Fibroblast of villous mesenchyme (primary cell): ENCODE data around the gene PTPRK. TPM values are rescaled to one million over a fixed set of nuclear protein-coding genes. Genes with fewer than 3 reads are reported as not detected.
"Not testable (repeated sequence)": the region's sequence is repeated elsewhere in the genome, so short reads cannot be mapped to it uniquely, and the experiment has no call there.

Experiments
- DNase-seq: peaks from one replicate; pipeline ENCODE4 v3.0.0-alpha.2; 2010; ENCODE audit warnings: low read depth
- H3K4me3 ChIP-seq: 2 replicates; pipeline ENCODE4 v1.5.1; 2011; ENCODE audit warnings: low read depth, mild to moderate bottlenecking, low read length
- CTCF ChIP-seq: IDR thresholded peaks from 2 replicates; pipeline ENCODE4 v1.5.1; 2012; ENCODE audit warnings: low read depth, mild to moderate bottlenecking, low read length; ENCODE audit not compliant: insufficient read depth
- total RNA-seq: library from RNA; depleted of rRNA; stranded (reverse); fragments of >200 nt; gene quantifications from 2 replicates; pipeline ENCODE4 v1.2.3, GENCODE V29; 2012

PTPRK gene
- total RNA-seq, 1 donor = 70.0 TPM

GRCh38 chr6:128000363-128000762 is 520.0 kb downstream of the PTPRK start:
- TF ChIP-seq CTCF = no peak
- no peak overlapping the region for H3K4me3 ChIP-seq

GRCh38 chr6:127998985-127999384 is 521.4 kb downstream of the PTPRK start:
- H3K4me3 ChIP-seq = no peak overlapping the region
- TF ChIP-seq CTCF = no peak
- no peak for DNase-seq

More at GRCh38 chr6:128000363-128000762, 520.0 kb downstream of the PTPRK start:
- no peak for DNase-seq

DNA sequence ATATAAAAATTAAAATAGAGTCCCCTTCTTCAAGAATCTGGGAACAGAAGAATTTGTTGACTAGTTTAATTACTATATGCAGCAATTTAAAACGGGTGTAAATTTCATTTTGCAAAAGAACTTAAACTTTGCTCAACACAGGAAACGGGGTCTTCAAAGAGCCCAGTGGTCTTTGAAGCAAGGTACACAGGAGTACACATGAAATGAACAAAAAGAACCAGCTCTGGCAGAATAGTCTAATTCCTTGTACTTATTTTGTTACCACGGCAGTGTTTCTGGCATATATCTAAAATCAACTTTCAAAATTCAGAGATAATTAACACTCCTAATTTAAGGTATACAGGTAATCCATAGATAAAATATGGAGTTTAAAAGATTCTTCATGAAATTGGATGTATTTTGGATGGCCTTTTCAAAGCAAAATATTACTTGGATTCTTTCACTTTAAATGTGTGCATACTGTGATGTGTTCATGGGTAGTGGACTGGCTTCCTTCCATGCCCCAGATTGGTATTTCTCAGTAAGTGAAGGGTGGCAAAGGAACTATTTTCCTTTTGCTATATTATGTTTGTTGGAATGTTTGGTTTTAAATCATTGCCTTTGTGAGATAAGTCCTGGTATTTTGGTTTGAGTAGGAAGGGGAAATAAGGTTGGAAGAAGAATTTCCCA is 522.8 kb downstream of the PTPRK start:
- no peak for TF ChIP-seq CTCF
- DNase-seq = no peak
- H3K4me3 ChIP-seq = no peak overlapping the region

DNA sequence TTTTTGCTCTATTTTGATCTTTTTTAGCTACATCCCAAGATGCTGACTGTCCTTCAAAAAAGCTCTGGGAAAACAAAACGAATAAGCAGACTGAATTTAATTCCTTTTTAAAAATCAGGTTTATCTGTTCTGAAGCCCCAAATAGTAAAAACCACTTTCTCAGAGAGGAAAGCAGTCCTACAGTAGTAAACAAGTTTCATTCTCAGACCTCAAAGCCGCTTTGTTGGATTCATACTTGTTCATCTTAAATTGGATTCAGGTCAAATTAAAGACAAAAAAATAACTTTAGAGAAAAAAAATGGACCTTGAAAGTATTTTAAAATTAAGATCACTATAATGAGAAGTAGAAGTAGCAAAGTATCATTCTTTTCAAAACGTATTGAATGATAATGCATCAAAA is 523.5 kb downstream of the PTPRK start:
- DNase-seq = no peak
- no peak overlapping the region for H3K4me3 ChIP-seq
- TF ChIP-seq CTCF = no peak

GRCh38 chr6:127992144-127992543 is 528.3 kb downstream of the PTPRK start:
- TF ChIP-seq CTCF = no peak
- no peak overlapping the region for H3K4me3 ChIP-seq
- no peak for DNase-seq

GRCh38 chr6:127990074-127990473 is 530.3 kb downstream of the PTPRK start:
- DNase-seq = no peak
- TF ChIP-seq CTCF = no peak
- no peak overlapping the region for H3K4me3 ChIP-seq

DNA sequence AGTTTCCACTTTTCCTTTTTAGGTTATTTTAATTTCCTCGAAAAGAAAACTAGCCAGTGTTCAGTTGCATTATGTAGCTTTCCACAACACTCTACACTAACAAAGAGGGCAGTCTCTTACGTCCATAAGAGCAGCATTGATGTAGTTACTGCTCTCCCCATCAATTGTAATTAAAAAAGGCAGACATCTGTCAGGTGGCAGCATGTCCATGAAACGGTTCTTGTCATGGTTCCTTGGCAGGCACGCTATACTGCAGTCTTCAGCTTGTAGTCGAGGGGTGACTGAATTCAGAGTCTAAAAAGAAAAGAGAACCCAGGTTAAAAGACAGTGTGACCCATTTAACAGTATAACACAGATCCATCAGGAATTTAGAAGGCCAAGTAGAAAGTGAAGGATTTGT is 539.4 kb downstream of the PTPRK start:
- TF ChIP-seq CTCF = no peak
- H3K4me3 ChIP-seq = no peak overlapping the region
- no peak for DNase-seq

- not testable (repeated sequence) for H3K4me3 ChIP-seq, DNase-seq
Observed at GRCh38 chr6:127978185-127978584, 542.2 kb downstream of the PTPRK start.
